Stimulated activated naive CD8-positive, alpha-beta T cell treated with anti-CD3 and anti-CD28 coated beads, Interleukin-15, amount 100 ng/mL, for 72 hours (primary cell): ENCODE measurements around the gene HOXB1.
"Not testable (repeated sequence)": the region's sequence is repeated elsewhere in the genome, so short reads cannot be mapped to it uniquely, and the experiment has no call there.

Source experiments
- ATAC-seq: fragments of 150-1000 bp; cut with Tn5 transposase; 2 replicates; pipeline ENCODE4 v1.10.0; 2021; ENCODE audit warnings: mild to moderate bottlenecking, moderate library complexity
- DNase-seq, 2 donors: peaks; one replicate each; pipeline ENCODE4 v3.0.0; 2021 to 2022
- H3K27ac Mint-ChIP-seq, 2 donors: one replicate each; pipeline ENCODE4 v1.8.0; 2022; ENCODE audit warnings: mild to moderate bottlenecking in 2 of 2, mixed read lengths in 2 of 2, moderate library complexity in 2 of 2
- H3K27me3 Mint-ChIP-seq: one replicate; pipeline ENCODE4 v1.8.0; 2022; ENCODE audit warnings: mixed read lengths
- H3K4me1 Mint-ChIP-seq: one replicate; pipeline ENCODE4 v1.8.0; 2022; ENCODE audit warnings: mild to moderate bottlenecking, mixed read lengths
- H3K4me3 Mint-ChIP-seq, 2 donors: one replicate each; pipeline ENCODE4 v1.8.0; 2022; ENCODE audit warnings: mild to moderate bottlenecking in 2 of 2, mixed read lengths in 2 of 2, moderate library complexity in 1 of 2
- H3K9me3 Mint-ChIP-seq, 2 donors: one replicate each; pipeline ENCODE4 v1.8.0; 2022; ENCODE audit warnings: mixed read lengths in 2 of 2

Gene HOXB1

DNA sequence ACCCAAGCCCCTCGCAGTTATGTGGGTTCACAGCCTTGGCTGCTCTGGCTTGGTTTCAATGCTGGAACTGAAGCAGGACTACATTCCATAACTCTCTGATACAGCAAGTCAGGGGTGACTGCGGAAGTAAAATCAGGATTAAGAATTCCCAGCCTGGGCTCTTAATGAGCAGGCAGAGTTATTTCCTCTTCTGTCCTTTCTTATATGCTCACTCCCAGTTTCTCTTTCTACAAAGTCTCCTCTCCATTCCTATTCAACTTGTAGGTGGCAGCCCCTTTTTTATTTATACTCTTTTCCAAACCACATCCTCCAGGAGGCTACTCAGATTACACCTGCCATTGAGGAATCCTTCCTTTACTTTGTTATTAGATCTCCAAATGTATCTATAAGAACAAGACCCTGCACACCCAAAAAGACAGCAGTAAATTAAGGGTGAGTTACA is 40.3 kb downstream of the HOXB1 start:
- DNase-seq (no peak), ATAC-seq (no peak)
- Mint-ChIP-seq H3K27me3 (peaks cover 60% of the 10 kb centered on the region), H3K27ac (no peak overlapping the region), H3K4me1 (peaks cover 29% of the 10 kb centered on the region), H3K4me3 (no peak overlapping the region), H3K9me3 (no peaks in the 10 kb centered on the region)

DNA sequence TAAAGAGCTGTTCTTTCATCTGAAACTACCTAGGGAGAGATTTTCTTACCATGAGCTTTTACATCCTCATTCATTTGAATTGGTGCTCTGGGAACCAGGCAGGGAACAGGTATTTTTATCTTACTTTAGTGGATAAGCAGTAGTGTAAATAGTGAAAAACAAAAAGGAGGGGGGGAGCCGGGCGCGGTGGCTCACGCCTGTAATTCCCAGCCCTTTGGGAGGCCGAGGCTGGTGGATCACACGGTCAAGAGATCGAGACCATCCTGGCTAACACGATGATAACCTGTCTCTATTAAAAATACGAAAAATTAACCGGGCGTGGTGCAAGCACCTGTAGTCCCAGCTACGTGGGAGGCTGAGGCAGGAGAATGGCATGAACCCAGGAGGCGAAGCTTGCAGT is 41.0 kb downstream of the HOXB1 start:
- no peak for DNase-seq
- no peaks in the 10 kb centered on the region for H3K9me3 Mint-ChIP-seq
- peaks cover 35% of the 10 kb centered on the region for H3K4me1 Mint-ChIP-seq
- H3K4me3 Mint-ChIP-seq, result no peak overlapping the region
- H3K27me3 Mint-ChIP-seq, result peaks cover 53% of the 10 kb centered on the region
- H3K27ac Mint-ChIP-seq, result no peak overlapping the region
- ATAC-seq, result no peak

DNA sequence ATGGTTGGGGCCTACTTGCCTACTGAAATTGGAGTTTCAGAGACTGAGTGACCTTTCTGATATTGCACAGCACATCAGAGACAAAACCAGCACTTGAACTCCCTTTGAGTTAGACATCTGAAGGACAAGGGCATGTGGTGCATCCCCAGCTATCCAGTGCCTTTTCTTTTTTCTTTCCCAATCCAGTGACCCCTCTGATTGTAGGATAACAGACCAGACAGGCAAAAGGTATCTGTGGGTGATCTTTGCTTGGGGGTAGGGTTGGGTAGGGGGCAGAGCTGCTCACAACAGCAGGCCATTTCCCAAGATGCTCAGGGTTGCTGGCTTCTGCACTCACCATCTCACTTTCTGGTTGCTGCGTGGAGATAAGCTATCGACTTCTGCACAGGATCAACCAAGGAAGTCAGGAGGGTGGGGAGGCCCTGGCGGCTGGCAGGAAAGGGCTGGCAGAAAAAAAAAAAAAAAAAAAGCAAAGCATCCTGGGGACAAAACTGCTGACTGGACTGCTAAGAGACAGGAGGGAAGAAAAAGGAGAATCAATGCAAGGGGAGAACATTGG is 42.2 kb downstream of the HOXB1 start:
- no peak overlapping the region for H3K27ac Mint-ChIP-seq
- ATAC-seq (no peak), DNase-seq (no peak)
- H3K4me3 Mint-ChIP-seq, result no peak overlapping the region
- H3K4me1 Mint-ChIP-seq, result peaks cover 38% of the 10 kb centered on the region
- H3K9me3 Mint-ChIP-seq, result no peaks in the 10 kb centered on the region
- peaks cover 41% of the 10 kb centered on the region for H3K27me3 Mint-ChIP-seq

DNA sequence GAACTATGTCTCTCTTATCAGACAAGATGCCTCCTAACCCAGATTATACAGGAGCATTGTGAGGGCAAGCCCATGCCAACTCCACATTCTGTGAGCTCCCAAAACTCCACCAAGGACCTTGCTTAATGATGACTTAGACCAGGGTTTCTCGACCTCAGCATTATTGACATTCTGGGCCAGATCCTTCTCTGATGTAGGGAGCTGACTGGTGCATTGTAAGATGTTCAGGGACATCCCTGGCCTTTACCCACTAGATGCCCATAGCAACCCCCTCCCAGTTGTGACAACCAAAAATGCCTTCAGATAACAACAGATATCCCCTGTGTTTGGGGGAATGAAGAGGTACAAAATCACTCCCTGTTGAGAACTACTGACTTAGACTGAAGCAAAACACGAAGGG is 43.6 kb downstream of the HOXB1 start:
- DNase-seq (no peak), ATAC-seq (no peak)
- Mint-ChIP-seq H3K27ac (no peak overlapping the region), H3K4me1 (peaks cover 39% of the 10 kb centered on the region), H3K4me3 (no peak overlapping the region), H3K9me3 (no peaks in the 10 kb centered on the region), H3K27me3 (peaks cover 42% of the 10 kb centered on the region)

DNA sequence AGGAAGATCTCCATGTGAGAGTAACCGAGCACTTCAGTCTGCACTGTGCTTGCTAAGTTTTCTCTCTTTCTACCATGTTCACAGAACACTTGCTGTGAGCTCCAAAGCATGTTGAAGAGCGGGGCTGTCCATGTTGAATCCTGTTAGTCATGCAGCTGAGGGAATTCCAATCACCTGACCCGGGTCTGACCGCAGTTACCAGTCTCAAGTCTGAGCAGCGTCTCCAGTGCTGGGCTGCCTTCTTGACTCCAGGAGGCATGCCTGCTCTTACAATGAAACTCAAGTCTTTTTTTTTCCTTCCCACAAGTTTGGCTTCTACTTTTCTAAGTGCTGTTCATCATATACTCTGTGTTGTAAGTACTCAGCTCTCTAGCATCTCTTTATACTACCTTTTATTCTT is 44.3 kb downstream of the HOXB1 start:
- H3K4me1 Mint-ChIP-seq, result peaks cover 32% of the 10 kb centered on the region

DNA sequence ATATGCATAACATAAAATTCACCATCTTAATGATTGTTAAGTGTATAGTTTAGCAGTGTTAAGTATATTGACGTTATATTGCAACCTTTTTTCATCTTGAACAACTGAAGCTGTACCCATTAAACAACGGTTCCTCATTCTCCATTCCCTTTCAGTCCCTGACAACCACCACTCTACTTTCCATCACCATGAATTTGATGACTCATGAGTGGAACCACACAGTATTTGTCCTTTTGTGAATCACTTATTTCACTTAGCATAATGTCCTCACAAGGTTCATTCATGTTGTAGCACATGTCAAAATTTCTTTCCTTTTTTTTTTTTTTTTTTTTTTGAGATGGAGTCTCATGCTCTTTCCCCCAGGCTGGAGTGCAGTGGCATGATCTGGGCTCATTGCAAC is 46.0 kb downstream of the HOXB1 start:
- Mint-ChIP-seq H3K27ac (no peak overlapping the region), H3K27me3 (peaks cover 26% of the 10 kb centered on the region), H3K9me3 (no peaks in the 10 kb centered on the region), H3K4me1 (peaks cover 21% of the 10 kb centered on the region), H3K4me3 (no peak overlapping the region)
- peak; percentile 67 for ATAC-seq
- DNase-seq, result no peak

More for the DNA sequence above, 44.3 kb downstream of the HOXB1 start:
- DNase-seq (no peak), ATAC-seq (no peak)
- H3K27ac Mint-ChIP-seq, result no peak overlapping the region
- peaks cover 42% of the 10 kb centered on the region for H3K27me3 Mint-ChIP-seq
- no peak overlapping the region for H3K4me3 Mint-ChIP-seq
- no peaks in the 10 kb centered on the region for H3K9me3 Mint-ChIP-seq

DNA sequence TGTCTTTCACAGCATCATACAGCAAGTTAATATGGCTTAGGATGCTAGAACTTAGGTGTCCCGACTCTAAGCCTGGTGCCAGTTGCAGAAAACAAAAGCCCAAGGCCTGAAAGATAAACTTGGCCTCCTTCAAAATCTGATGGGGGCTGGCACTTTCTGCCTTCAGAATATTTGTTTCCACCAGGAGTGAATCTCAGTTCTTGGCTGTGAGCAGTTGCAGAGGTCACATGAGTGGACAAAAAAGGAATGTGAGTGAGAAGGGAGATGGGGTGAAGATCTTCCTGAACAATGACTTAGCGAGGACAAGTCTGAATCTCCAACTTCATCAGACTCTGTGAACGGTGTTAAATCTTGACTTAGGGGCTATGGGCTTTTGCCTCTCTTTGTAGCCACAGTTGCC is 46.6 kb downstream of the HOXB1 start:
- Mint-ChIP-seq H3K27me3 (peaks cover 20% of the 10 kb centered on the region), H3K4me3 (no peak overlapping the region), H3K27ac (no peak overlapping the region), H3K9me3 (no peaks in the 10 kb centered on the region), H3K4me1 (peaks cover 21% of the 10 kb centered on the region)
- ATAC-seq (no peak), DNase-seq (no peak)

DNA sequence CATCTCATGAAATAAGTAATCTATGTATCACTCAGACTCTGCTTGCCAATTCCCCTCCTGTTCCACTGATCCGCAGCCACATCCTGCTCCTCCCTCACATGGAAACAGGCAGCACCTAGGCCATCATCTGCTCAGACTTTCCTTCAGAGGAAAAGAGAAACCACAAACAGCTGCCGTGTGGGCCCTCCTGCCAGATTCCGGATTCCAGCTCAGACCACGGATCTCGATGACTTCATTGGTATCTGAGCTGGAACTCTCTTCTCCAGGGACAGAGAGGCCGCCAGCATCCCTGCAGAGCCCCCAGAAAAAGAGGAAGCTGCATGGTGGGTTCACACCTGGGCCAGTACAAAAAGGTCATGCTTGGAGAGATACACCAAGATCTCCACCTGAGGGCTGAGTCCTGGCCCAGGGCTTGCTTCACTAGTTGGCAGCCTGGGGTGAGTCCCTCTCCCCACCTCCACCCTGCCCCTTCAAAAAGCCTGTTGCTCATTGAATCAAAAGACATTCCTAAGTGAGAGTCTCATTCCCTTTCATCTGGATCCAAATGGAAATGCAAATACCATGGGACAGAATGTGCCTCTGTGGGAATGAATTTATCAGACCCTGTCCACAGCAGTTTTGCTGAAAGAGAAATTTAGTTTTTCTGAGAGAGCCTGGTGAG is 47.2 kb downstream of the HOXB1 start:
- Mint-ChIP-seq H3K4me1 (peaks cover 25% of the 10 kb centered on the region), H3K27me3 (peaks cover 20% of the 10 kb centered on the region), H3K9me3 (no peaks in the 10 kb centered on the region), H3K4me3 (no peak overlapping the region), H3K27ac (peak overlapping the region in 1 of 2 donors; percentile 58)
- ATAC-seq (peak; percentile 55), DNase-seq (peak in 1 of 2 donors; percentile 18)

DNA sequence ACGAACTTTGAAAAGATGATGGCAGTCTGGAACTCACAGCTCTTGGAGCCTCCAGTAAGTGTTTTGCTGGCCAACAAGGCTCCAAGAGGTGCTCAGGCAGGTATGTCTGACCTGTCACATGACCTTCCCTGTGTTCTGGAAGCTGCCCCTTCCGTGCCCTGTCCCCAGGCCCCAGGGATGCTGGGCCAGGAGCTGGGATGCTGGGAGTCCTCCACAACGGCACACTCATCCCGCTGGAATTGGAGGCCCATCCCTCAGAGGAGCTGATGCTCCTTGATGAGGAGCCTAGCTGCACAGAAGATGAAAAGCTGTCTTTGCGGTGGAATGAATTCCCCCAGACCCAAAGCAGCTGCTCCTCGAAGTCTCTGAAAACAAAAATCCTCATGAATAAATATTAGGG is 47.8 kb downstream of the HOXB1 start:
- no peak for DNase-seq
- Mint-ChIP-seq H3K4me1 (peaks cover 31% of the 10 kb centered on the region), H3K4me3 (no peak overlapping the region), H3K27me3 (peaks cover 20% of the 10 kb centered on the region), H3K27ac (no peak overlapping the region), H3K9me3 (no peaks in the 10 kb centered on the region)
- ATAC-seq, result no peak

DNA sequence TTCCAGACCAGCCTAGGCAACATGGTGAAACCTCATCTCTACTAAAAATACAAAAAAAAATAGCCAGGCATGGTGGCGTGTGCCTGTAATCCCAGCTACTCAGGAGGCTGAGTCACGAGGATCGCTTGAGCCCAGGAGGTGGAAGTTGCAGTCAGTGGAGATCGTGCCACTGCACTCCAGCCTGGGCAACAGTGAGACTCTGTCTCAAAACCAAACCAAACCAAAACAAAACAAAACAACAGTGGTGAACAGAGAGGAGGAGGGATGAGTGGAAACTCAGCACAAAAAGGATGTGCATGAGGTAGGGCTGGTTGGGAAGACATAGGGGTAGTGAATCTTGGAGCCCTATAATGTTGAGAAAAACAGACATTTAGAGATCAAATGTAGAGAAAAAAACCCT is 48.5 kb downstream of the HOXB1 start:
- not testable (repeated sequence) for H3K4me3 Mint-ChIP-seq, H3K27ac Mint-ChIP-seq, ATAC-seq, H3K9me3 Mint-ChIP-seq, DNase-seq
- H3K27me3 Mint-ChIP-seq, result peaks cover 18% of the 10 kb centered on the region
- peaks cover 38% of the 10 kb centered on the region for H3K4me1 Mint-ChIP-seq

DNA sequence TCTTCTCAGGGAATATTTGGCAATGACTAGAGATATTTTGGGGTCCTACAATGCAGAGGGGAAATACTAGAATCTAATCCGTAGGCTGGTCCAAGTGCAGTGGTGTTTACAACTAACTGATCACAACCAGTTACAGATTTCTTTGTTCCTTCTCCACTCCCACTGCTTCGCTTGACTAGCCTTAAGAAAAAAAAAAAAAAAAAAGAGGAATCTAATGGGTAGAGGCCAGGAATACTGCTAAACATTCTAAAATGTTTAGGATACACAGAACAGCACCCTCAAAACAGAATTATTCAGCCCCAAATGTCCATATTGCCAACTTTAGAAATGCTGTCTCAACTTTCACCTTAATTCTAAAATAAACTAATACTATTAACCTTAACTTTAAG is 51.8 kb downstream of the HOXB1 start:
- Mint-ChIP-seq H3K4me1 (peaks cover 30% of the 10 kb centered on the region), H3K27me3 (peaks cover 6% of the 10 kb centered on the region), H3K27ac (peak overlapping the region in 1 of 2 donors; percentile 38), H3K4me3 (no peak overlapping the region), H3K9me3 (no peaks in the 10 kb centered on the region)
- DNase-seq (no peak), ATAC-seq (no peak)
